ENCODE results near the gene CIRBP. TPM values are rescaled to one million over a fixed set of nuclear protein-coding genes. Genes with fewer than 3 reads are reported as not detected.

Gene CIRBP
- total and polyA plus RNA-seq, 2 of the 13 experiments (the other 11 are each of a cell fraction or from before 2014, with no cell fraction given) = 133 to 140 TPM

- no peak for TF ChIP-seq SKI (IDR thresholded peaks at IDR 0.05; ENCODE audit: partially characterized antibody)
- no peak for TF ChIP-seq KLF6 (CRISPR knock-in tag; IDR thresholded peaks at IDR 0.05)
- no peak for TF ChIP-seq SP4 (CRISPR knock-in tag; IDR thresholded peaks at IDR 0.05)
- no peak for TF ChIP-seq ZNF784 (CRISPR knock-in tag; IDR thresholded peaks at IDR 0.05; ENCODE audit: borderline replicate concordance)
- TF ChIP-seq SAP130 (CRISPR knock-in tag; IDR thresholded peaks at IDR 0.05; ENCODE audit: low read depth) = peak; percentile 59
- 0 out of 2 replicates have a peak, but pooled peaks have one; percentile 34 for TF ChIP-seq ZNF597 (CRISPR knock-in tag; IDR thresholded peaks at IDR 0.05)
- no peak for TF ChIP-seq ZNF557 (CRISPR knock-in tag; IDR thresholded peaks at IDR 0.05)
- TF ChIP-seq RXRA (CRISPR knock-in tag; IDR thresholded peaks at IDR 0.05) = peak; percentile 61
- no peak for TF ChIP-seq KDM1A (CRISPR knock-in tag; IDR thresholded peaks at IDR 0.05)
- no peak; the same call in 1 of the 2 replicates for TF ChIP-seq THRA (CRISPR knock-in tag; IDR thresholded peaks at IDR 0.05; ENCODE audit: borderline replicate concordance)
- no peak for TF ChIP-seq HDAC6 (IDR thresholded peaks at IDR 0.05; ENCODE audit: low read depth, low read length)
- TF ChIP-seq ZBTB46 (CRISPR knock-in tag; IDR thresholded peaks at IDR 0.05; ENCODE audit: borderline replicate concordance) = no peak; the same call in 1 of the 2 replicates
- no peak for TF ChIP-seq REPIN1 (CRISPR knock-in tag; IDR thresholded peaks at IDR 0.05; ENCODE audit: borderline replicate concordance, low read depth)
- no peak for TF ChIP-seq ZNF362 (CRISPR knock-in tag; IDR thresholded peaks at IDR 0.05; ENCODE audit: borderline replicate concordance)
- TF ChIP-seq ATF4 (CRISPR knock-in tag; IDR thresholded peaks at IDR 0.05) = no peak; a peak in 1 of 4 replicates
- no peak for TF ChIP-seq ZFP37 (CRISPR knock-in tag; IDR thresholded peaks at IDR 0.05; ENCODE audit: borderline replicate concordance)
- peak; percentile 67 to 85; a peak in 3 of 4 replicates for TF ChIP-seq NR2F1 (CRISPR knock-in tag; IDR thresholded peaks at IDR 0.05)
- no peak for TF ChIP-seq YEATS4 (CRISPR knock-in tag; IDR thresholded peaks at IDR 0.05; ENCODE audit: borderline replicate concordance)
- no peak for TF ChIP-seq GLI4 (CRISPR knock-in tag; IDR thresholded peaks at IDR 0.05; ENCODE audit: borderline replicate concordance)
These were observed 9.0 kb upstream of the CIRBP start (continued) for GRCh38 chr19:1259876-1260748.

Measured in HepG2 (cell line).